PC-3 (cell line): ENCODE results near the gene SH3D21. TPM values are rescaled to one million over a fixed set of nuclear protein-coding genes. Genes with fewer than 3 reads are reported as not detected.

Experiments used
- ATAC-seq: fragments of 200-7000 bp; cut with Tn5 transposase; 2 replicates; pipeline ENCODE4 v1.9.1; 2020; ENCODE audit warnings: mild to moderate bottlenecking, moderate library complexity
- BruUV-seq: library from RNA; stranded (reverse); fragments of 400-500 nt; replicated peaks from 2 replicates; lab custom pipeline; 2021; lab: Mats Ljungman, UMichigan
- CTCF ChIA-PET: fragments of 300-600 bp; sonication (Branson Sonifier 250); formaldehyde crosslinking; loops from one replicate; lab custom pipeline; 2022; ENCODE audit warnings: antibody characterized with exemption; lab: Charles Lee
- POLR2A ChIA-PET: fragments of 300-600 bp; sonication (Branson Sonifier 250); formaldehyde crosslinking; loops from one replicate; lab custom pipeline; 2022; ENCODE audit warnings: antibody characterized with exemption; ENCODE audit not compliant: unreplicated experiment; lab: Charles Lee
- DNase-seq: peaks from one replicate; pipeline ENCODE4 v3.0.0-alpha.2; 2015
- H2AFZ ChIP-seq: fragments of 300-600 bp; sonication (generic); 2 replicates; pipeline ENCODE4 v1.6.0; 2016; ENCODE audit warnings: antibody characterized with exemption, low read length
- H3F3A ChIP-seq: fragments of 300-600 bp; sonication (generic); one replicate; pipeline ENCODE4 v1.6.0; 2017; ENCODE audit warnings: antibody characterized with exemption, low read length, control low read depth, mild to moderate bottlenecking; ENCODE audit not compliant: unreplicated experiment
- H3K27ac ChIP-seq: fragments of 300-600 bp; sonication (generic); 2 replicates; pipeline ENCODE4 v1.5.1; 2016; ENCODE audit warnings: mild to moderate bottlenecking, low read length
- H3K27me3 ChIP-seq: fragments of 300-600 bp; sonication (generic); 2 replicates; pipeline ENCODE4 v1.6.1; 2016; ENCODE audit warnings: low read length, mixed read lengths
- H3K36me3 ChIP-seq: fragments of 300-600 bp; sonication (generic); 2 replicates; pipeline ENCODE4 v1.6.1; 2016; ENCODE audit warnings: low read depth, mixed run types, low read length, mixed read lengths
- H3K4me1 ChIP-seq: fragments of 300-600 bp; sonication (generic); 2 replicates; pipeline ENCODE4 v1.5.1; 2016; ENCODE audit warnings: low read length; ENCODE audit not compliant: insufficient read depth
- H3K4me2 ChIP-seq: fragments of 300-600 bp; sonication (generic); 2 replicates; pipeline ENCODE4 v1.6.0; 2016; ENCODE audit warnings: low read length
- H3K4me3 ChIP-seq: fragments of 300-600 bp; sonication (generic); 2 replicates; pipeline ENCODE4 v1.5.1; 2016; ENCODE audit warnings: mild to moderate bottlenecking, low read length, mixed read lengths
- H3K79me2 ChIP-seq: fragments of 300-600 bp; sonication (generic); 2 replicates; pipeline ENCODE4 v1.6.1; 2017; ENCODE audit warnings: low read length, mixed read lengths
- H3K9ac ChIP-seq: fragments of 300-600 bp; sonication (generic); 2 replicates; pipeline ENCODE4 v1.6.0; 2016; ENCODE audit warnings: mild to moderate bottlenecking, low read length
- H3K9me2 ChIP-seq: fragments of 300-600 bp; sonication (generic); replicated peaks from 2 replicates; pipeline ENCODE4 v1.6.1; 2016; ENCODE audit warnings: mixed run types, low read length, mixed read lengths
- H3K9me3 ChIP-seq: fragments of 300-600 bp; sonication (generic); 2 replicates; pipeline ENCODE4 v1.6.1; 2016; ENCODE audit warnings: low read length, mixed read lengths
- H4K20me1 ChIP-seq: fragments of 300-600 bp; sonication (generic); 2 replicates; pipeline ENCODE4 v1.6.1; 2016; ENCODE audit warnings: low read length, mixed read lengths
- EZH2 ChIP-seq: fragments of 300-600 bp; sonication (generic); IDR thresholded peaks from one replicate; pipeline ENCODE4 v1.6.1; 2017; ENCODE audit warnings: antibody characterized with exemption, mild to moderate bottlenecking, low read length; ENCODE audit not compliant: unreplicated experiment
- EZH2phosphoT487 ChIP-seq: fragments of 300-600 bp; sonication (generic); IDR thresholded peaks from 2 replicates; pipeline ENCODE4 v1.6.1; 2018; ENCODE audit warnings: mild to moderate bottlenecking, antibody characterized with exemption, low read length, borderline replicate concordance
- intact Hi-C: fragments of 100-400 bp; cut with micrococcal nuclease; formaldehyde crosslinking; loops from 2 replicates; pipeline ENCODE4 v1.9.0; 2023
- total RNA-seq: library from RNA; depleted of rRNA; stranded (reverse); fragments of >200 nt; gene quantifications from 2 replicates; pipeline ENCODE4 v1.2.3, GENCODE V29; 2014
- TF ChIP-seq, protein P1 (sequence below): fragments of 300-600 bp; sonication (generic); conservative IDR thresholded peaks from 2 replicates; pipeline ENCODE4 v1.5.1; 2017; ENCODE audit warnings: antibody characterized with exemption, low read depth, mild to moderate bottlenecking, low read length

Gene SH3D21
- total RNA-seq, 1 experiment from 2014 or later = 11.3 TPM

DNA sequence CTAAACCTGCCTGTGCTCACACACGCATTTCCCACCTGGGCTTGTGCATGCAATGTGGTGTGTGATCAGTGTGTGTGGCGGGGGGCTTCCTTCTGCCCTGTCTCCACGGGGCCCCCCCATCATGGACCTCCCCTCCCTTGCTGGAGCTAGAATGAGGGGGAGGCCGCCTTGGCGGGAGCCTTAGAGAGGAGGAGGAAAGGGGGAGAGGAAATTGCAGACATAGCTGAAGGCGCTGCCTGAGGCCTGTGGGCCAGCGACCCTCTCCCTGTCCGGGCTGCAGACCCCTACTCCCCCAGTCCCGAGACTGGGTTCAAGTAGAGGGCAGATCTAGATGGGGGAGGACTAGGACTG, 18.2 kb downstream of the SH3D21 start:
- Histone ChIP-seq H4K20me1 (no peaks in the 10 kb centered on the region), H3K9me3 (no peaks in the 10 kb centered on the region), H3K4me1 (peaks cover 22% of the 10 kb centered on the region), H3F3A (no peaks in the 10 kb centered on the region), H3K4me2 (no peak overlapping the region), H3K36me3 (no peaks in the 10 kb centered on the region), H3K9ac (no peak overlapping the region), H3K27me3 (no peaks in the 10 kb centered on the region), H3K4me3 (no peak overlapping the region), H2AFZ (no peak overlapping the region), H3K27ac (no peak overlapping the region), H3K79me2 (no peaks in the 10 kb centered on the region), H3K9me2 (no peaks in the 10 kb centered on the region)
- TF ChIP-seq, protein P1, sequence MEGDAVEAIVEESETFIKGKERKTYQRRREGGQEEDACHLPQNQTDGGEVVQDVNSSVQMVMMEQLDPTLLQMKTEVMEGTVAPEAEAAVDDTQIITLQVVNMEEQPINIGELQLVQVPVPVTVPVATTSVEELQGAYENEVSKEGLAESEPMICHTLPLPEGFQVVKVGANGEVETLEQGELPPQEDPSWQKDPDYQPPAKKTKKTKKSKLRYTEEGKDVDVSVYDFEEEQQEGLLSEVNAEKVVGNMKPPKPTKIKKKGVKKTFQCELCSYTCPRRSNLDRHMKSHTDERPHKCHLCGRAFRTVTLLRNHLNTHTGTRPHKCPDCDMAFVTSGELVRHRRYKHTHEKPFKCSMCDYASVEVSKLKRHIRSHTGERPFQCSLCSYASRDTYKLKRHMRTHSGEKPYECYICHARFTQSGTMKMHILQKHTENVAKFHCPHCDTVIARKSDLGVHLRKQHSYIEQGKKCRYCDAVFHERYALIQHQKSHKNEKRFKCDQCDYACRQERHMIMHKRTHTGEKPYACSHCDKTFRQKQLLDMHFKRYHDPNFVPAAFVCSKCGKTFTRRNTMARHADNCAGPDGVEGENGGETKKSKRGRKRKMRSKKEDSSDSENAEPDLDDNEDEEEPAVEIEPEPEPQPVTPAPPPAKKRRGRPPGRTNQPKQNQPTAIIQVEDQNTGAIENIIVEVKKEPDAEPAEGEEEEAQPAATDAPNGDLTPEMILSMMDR = no peak
- TF ChIP-seq EZH2 = no peak
- TF ChIP-seq EZH2phosphoT487 = no peak
- BruUV-seq = no TSS peak
- DNase-seq (no peak), ATAC-seq (no peak)
- ChIA-PET CTCF (no interaction called here), POLR2A (interaction anchor here (0.7 kb wide), 1 partner anchor 63 kb away, joined by 3 read pairs; no protein-coding TSS in a partner anchor)
- intact Hi-C loops = no loop called here

DNA sequence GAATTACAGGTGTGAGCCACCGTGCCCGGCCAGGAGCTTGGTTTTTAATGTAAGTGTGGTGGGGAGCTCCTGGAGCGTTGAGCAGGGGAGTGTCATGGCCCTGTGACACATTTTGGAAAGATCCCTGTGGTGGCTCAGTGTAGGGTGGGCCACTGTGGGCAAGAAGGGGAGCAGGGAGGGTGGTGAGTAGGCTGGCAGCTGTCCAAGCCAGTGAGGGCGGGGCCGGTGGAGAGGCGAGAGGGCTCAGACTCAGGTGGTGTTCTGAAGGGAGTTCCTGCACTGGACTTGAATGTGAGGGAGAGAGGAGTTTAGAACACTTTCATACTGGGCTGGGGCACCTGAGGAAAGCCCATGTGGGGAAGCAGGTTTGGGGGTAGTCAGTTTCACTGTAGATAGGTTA, 20.3 kb downstream of the SH3D21 start:
- Histone ChIP-seq H3K79me2 (no peaks in the 10 kb centered on the region), H3K9me2 (no peaks in the 10 kb centered on the region), H3K4me1 (peaks cover 22% of the 10 kb centered on the region), H3K9ac (no peak overlapping the region), H3K27ac (no peak overlapping the region), H3K4me2 (no peak overlapping the region), H2AFZ (no peak overlapping the region), H3K9me3 (no peaks in the 10 kb centered on the region), H4K20me1 (no peaks in the 10 kb centered on the region), H3K27me3 (no peaks in the 10 kb centered on the region), H3F3A (no peaks in the 10 kb centered on the region), H3K4me3 (no peak overlapping the region), H3K36me3 (no peaks in the 10 kb centered on the region)
- ATAC-seq = no peak
- peak; percentile 54 for DNase-seq
- TF ChIP-seq EZH2phosphoT487 = no peak
- TF ChIP-seq, protein P1 = no peak
- TF ChIP-seq EZH2 = no peak
- intact Hi-C loops = no loop called here
- ChIA-PET CTCF (no interaction called here), POLR2A (no interaction called here)
- BruUV-seq = no TSS peak

DNA sequence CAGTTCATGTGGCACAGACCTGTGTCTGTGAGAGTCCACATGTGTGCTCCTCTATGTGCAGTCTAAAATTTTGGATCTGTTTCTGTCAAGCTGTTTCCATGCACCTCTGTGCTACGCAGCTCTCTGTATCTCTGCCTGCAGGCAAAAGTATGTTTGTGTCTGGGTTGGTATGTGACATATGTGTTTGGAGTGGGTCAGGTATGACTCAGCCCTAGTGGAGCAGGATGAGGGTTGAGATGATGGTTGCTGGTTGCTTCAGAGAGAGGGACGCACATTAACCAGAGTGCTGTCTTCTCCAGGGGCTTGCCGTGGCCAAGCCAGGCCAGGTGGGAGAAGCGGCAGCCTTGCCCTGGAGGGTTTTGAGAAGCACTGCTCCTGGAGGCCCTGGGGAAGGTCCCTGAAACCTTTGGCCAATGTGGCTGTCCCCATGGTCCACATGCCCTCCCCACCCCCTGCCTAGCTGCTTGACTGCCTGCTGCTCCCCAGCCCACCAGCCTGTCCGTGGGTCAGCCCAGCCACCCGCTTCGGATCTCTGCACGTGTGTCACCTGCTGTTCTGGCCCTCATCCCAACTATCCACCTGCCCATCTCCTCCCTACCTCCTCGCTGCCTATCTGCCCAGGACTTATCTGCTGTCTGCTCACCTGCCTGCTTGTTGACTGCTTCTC, 21.4 kb downstream of the SH3D21 start:
- no peaks in the 10 kb centered on the region for H3F3A ChIP-seq
- H3K79me2 ChIP-seq = no peaks in the 10 kb centered on the region
- no peaks in the 10 kb centered on the region for H3K27me3 ChIP-seq
- no peak overlapping the region for H3K4me2 ChIP-seq
- no peaks in the 10 kb centered on the region for H3K36me3 ChIP-seq
- intact Hi-C loops = no loop called here
- CTCF ChIA-PET = no interaction called here
- H2AFZ ChIP-seq = no peak overlapping the region
- ATAC-seq (no peak), DNase-seq (peak; percentile 54)
- no peak overlapping the region for H3K27ac ChIP-seq
- POLR2A ChIA-PET = no interaction called here
- no peaks in the 10 kb centered on the region for H3K9me3 ChIP-seq
- BruUV-seq = no TSS peak
- no peaks in the 10 kb centered on the region for H4K20me1 ChIP-seq
- H3K9ac ChIP-seq = no peak overlapping the region
- no peak overlapping the region for H3K4me3 ChIP-seq
- H3K9me2 ChIP-seq = no peaks in the 10 kb centered on the region
- H3K4me1 ChIP-seq = peaks cover 22% of the 10 kb centered on the region
- TF ChIP-seq EZH2phosphoT487 (no peak), EZH2 (no peak)
- TF ChIP-seq, protein P1 = no peak
